GM19043 (cell line): ENCODE data around the gene FBXO34.

ENCODE experiments used
- ATAC-seq: cut with Tn5 transposase; IDR thresholded peaks from one replicate; pipeline ENCODE4 v1.9.1; 2021; ENCODE audit warnings: low read depth; ENCODE audit not compliant: unreplicated experiment

FBXO34 gene, protein sequence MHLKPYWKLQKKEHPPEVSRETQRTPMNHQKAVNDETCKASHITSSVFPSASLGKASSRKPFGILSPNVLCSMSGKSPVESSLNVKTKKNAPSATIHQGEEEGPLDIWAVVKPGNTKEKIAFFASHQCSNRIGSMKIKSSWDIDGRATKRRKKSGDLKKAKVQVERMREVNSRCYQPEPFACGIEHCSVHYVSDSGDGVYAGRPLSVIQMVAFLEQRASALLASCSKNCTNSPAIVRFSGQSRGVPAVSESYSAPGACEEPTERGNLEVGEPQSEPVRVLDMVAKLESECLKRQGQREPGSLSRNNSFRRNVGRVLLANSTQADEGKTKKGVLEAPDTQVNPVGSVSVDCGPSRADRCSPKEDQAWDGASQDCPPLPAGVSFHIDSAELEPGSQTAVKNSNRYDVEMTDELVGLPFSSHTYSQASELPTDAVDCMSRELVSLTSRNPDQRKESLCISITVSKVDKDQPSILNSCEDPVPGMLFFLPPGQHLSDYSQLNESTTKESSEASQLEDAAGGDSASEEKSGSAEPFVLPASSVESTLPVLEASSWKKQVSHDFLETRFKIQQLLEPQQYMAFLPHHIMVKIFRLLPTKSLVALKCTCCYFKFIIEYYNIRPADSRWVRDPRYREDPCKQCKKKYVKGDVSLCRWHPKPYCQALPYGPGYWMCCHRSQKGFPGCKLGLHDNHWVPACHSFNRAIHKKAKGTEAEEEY

DNA sequence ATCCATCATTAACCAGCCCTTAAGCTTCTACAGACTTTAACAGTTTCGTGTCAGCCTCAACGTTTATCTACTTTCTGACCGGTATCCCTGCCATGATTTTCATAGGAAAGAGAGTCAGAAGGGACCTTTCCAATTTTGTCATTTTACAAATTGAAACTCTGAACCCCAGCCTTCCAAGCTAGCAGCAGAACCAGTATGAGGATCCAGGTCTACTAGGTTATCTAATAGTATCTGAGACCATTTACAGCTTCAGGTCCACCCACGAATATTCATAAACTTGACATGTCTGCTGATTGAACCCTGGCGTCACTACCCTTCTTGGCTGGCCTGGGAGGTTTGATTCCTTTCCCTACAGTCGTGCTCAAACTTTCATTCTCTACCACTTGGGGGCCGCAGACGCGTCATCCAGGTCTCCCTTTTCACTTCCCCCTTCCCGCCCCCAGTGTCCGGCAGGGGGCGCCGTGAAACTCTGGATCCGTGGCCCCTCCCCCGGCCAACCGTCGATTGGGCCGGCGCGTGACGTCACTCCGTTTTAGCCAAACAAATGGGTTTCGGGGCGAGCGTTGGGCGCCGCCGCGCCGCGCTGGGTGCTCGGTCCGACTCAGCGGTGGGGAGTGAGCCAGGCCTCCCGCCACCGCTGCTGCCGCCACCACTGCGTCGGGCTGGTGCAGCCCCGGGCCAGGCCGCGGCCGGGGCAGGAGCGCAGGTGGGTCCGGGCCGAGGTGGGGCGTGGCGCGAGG lies at the start of gene FBXO34:
Gene FBXO34, plus strand, starts transcription at position 590 of the 740 bp plus-strand sequence. CDS start 78,970 bp downstream, outside the sequence.
- peak; percentile 81 for ATAC-seq

DNA sequence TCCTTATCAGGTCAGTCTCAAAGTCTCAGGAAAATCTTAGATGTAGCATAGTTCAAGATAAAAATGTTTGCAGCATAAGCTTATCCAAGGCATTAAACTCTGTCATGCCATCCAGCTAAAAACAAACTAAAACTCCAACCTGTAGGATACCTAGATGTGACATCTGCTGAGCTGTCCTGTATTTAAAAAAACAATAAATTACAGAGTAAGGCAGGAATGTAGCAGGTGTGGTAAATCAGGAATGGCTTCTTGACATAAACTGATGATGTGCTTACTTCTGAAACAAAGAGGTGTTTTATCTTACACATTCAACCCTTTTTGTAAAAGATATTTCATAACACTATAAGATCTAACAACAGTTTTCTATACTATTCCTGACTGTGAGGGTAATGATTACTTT lies 49.3 kb upstream of the FBXO34 start:
- ATAC-seq = no peak

DNA sequence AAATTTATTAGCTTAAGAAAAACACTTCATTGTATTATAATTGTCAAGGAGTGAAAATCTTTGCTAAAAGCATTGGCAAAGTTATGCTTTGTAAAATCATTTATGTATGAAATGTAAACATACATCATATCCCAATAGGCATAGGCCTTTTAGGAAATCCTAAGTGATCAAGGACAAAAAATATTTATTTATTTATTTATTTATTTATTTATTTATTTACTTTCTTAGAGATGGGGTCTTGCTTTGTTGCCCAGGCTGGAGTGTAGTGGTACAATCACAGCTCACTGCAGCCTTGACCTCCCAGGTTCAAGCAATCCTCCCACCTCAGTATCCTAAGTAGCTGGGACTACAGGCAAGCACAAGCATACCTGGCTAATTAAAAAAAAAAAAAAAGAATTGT lies 47.9 kb upstream of the FBXO34 start:
- no peak for ATAC-seq

DNA sequence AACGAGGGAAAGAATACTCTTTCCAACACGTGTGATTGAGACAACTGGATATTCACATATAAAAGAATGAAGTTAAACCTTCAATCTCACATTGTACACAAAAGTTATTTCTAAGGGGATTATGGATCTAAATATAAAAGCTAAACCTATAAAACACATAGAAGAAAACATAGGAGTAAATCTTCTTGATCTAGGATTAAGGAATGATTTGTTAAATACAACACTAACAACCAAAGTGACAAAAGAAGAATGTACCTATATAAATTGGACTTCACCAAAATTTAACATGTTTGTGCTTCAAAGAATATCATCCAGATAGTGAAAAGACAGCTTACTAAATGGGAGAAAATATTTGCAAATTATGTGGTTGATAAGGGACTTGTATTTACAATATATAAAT lies 43.0 kb upstream of the FBXO34 start:
- ATAC-seq = no peak

DNA sequence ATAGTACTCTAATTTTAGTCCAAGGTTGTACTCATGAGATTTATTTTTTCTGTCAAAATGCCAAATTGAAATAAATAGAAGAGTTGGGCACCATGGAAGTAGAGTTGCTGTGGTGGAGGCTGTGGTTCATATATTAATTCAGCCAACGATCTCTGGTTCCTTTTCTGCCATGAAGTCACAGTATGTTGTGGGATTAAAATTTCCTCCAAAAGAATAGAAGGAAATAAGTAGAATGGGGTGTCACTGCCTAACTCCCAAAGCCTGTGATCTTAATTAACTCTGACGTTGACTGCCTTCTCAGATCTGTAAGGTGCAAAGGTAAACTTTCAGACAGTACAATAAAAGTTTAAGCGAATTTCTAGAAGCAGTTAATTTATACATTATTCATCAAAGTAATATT lies 37.6 kb upstream of the FBXO34 start:
- ATAC-seq = no peak

DNA sequence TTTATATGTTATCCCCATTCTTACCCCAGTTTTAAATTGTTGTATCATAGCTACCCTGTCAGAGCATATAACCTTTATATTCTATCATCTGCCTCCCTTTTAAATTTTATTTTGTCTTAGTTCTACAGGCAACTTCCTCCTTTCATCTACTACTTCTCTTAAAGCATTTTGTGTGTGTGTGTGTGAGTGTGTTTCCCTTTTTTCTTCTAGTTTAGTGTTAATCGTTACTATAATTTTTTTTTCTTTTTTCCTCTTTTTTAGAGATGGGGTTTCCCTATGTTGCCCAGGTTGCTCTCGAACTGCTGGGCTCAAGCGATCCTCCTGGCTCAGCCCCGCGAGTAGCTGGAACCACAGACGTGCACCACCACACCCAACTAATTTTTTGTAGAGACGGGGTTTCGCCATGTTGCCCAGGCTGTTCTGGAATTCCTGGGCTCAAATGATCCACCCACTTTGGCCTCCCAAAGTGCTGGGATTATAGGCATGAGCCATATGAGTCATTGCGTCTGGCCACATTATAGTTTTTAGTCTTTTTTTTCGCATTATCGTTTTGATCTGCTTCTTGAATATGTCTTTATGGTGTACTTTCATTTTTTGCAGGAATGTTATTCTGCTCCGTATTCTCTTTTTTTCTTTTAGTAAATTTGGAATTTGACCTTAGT lies 33.1 kb upstream of the FBXO34 start:
- no peak for ATAC-seq

DNA sequence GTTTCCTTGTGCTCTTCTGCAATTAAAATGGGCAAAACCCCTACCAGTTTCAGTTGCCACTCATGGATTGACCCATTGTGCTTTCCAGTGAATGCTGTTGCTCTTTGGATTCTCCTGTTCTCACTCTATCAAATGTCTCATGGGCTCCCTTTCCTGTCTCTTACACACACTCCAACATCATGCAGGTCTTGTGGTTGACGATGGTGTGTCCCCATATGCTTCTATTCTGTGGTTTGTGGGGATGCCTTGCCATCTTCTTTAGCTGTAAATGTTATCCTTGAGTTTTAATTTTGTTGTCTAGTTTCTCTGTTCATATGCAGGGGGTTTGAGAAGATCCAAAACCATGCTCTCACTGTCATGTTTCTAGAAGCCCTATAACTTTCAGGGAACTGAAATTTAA lies 31.9 kb upstream of the FBXO34 start:
- no peak for ATAC-seq

DNA sequence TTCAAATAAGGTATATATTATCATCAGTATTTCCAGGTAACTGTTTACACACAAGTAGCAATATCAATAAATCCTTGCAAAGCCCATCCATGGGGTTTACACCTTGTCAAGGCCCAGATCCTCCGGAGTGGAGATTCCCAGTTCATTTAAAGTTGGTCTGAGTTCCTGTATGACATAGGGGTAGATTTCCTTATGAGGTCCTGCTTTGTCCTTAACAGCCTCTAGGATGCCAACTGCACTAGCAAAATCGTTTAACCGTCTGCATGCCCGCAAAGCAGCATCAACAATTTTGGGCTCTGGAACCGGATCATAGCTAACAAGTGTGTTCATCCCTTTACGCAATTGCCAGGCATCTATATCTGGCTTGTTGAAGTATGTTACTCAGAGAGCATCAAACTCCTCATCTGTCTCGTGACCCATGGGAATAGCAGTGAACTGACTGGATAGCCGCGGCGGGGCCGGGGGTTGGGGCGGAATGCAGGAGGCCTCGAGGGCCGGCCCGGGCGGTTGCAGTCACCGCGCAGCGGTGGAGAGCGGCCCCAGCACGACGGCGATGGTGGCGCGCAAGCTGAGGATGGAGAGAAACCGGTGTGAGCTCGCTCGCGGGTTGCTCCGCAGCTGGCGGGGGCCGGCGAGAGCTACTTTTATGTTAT lies 30.6 kb upstream of the FBXO34 start:
- ATAC-seq = no peak

DNA sequence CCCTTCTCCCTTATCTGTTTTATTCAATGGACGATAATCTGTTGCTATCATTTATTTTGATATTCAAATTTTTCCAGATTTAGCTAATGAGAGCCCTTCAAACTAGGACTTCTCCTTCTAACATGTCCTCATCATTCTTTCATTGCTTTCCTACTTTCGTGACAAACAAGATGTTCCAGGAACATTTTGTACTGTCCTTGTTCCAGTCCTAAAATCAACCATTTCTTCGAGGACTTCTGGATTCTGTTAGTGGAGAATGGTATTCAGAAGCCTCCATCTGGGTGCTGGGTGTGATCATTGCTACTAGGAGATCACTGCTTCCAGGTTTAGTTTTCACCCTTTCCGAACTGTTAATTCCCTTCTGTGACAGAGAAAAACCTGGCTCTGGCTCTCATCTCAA lies 29.5 kb upstream of the FBXO34 start:
- ATAC-seq = no peak

DNA sequence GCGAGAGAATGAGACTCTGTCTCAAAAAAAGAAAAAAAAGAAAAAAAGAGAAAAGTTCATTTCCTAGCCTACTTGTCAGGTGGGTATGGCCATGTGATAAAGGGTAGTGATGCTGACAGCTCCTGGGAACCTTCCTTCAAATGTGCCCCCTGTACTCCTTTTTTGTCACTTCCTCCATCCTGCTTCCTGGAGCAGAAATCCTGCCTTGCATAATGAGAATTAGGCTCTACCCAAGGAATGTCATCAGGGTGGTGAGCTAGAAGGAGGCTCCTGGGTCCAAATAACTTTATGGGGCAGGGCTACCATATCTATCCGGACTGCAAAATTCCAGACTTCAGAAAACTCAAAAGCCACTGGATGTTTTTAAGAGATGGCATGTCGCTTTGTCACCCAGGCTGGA lies 27.8 kb upstream of the FBXO34 start:
- no peak for ATAC-seq

DNA sequence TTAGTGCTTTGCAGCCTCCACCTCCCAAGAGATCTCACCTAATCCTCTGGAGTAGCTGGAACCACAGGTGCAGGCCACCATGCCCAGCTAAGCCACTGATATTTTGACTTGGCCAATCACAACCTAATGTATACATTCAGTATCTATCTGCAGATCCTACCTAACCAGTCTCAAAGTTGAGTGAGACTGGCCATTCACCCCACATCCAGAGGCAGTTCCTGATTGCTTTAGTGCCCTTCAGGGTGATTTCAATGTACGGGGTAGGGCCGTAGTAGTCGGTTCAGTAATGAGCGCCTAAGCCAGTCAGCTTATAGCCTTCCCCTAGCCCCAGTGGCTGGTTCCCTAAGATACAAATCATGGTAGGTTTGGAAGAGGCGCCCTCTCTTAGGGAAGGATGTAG lies 27.4 kb upstream of the FBXO34 start:
- no peak for ATAC-seq

DNA sequence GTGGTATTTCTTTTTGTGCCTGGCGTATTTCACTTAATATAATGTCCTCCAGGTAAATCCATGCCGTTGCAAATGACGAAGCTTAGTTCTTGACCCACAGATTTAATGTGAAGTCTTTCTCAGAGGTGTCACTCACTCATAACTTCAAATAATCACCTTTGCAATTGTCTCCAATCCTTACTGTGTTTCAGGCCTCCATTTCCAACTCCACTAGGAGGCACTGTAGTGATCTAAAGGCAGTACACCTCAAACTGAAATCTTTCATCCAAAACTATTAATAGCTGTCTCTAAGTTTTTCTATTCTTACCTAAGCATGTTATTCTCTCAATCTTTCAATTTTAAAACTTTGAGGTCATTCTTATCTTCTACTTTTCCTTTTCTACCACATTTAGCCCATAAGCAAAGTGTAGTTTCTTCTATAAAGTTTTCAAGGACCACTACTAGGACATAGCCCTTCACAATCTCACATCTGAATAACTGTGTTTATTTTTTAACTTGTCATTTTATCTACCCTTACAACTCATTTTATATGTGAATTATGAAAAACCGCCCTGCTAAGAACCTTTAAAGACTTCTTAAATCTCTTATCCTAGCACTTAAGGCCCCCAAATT lies 25.5 kb upstream of the FBXO34 start:
- ATAC-seq = no peak

DNA sequence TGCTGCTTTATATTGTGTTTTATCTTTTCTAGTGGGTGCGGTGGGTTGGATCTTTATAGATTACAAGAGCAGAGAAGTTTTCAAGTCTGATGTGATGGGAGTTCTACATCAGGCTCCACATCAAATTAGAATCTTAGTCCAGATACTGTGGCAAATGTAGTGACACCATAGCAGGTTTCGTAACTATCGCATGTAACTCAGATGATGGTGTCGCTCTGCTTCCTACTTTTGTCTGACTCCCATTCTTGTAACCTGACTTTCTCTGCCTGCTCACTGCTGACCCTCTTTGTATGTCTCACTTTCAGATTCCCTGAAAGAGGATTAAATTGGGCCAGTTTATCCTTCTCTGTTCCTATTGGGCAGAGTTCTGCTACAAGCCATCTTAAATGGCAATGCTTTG lies 22.8 kb upstream of the FBXO34 start:
- no peak for ATAC-seq

DNA sequence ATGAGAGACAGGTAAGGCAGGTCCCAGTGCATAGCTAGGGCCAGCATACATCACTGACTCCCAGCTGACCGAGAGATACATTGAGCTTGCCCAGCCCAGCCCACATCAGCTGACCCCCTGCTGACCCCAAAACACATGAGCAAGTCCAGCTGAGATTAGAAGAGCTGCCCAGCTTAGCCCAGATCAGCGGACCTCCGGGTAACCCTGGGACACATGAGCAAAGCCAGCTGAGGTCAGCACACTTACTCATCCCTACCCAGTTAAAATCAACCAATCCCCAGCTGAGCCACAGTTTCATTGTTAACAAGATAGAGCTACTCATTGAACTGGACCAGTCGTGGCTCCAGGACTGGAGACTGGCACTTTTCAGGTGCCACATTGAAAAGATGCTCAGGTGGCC lies 21.8 kb upstream of the FBXO34 start:
- no peak for ATAC-seq

DNA sequence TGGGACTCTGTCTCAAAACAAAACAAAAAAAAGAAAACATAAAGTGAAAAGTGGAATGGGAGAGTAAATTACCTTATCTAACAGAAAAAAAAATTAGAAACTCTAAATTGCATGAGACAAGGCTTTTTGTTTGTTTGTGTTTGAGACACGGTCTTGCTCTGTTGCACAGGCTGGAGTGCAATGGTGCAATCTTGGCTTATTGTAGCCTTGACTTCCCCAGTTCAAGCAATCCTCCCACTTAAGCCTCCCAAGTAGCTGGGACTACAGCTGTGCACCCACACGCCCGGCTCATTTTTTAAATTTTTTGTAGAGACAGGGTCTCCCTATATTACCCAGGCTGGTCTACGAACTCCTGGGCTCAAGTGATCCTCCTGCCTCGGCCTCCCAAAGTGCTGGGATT lies 17.9 kb upstream of the FBXO34 start:
- ATAC-seq = no peak

DNA sequence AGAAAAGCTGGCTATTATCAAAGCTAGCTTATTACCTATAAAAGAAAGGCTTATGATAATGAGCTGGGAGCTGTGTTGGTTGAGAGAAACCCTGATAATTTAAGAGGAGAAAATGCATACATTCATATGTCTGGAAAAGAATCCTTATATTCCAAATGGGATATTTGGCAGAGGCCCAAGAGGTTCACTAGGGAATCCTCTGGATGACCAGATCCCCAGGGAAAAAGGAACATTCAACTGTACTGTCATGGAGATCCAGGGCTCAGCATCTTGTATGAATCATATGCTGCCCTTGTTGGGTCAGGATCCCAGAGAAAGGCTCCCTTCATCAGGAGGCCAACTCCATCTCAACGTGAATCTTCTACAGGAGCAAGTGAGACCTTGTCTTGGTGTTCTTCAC lies 16.6 kb upstream of the FBXO34 start:
- ATAC-seq = no peak

DNA sequence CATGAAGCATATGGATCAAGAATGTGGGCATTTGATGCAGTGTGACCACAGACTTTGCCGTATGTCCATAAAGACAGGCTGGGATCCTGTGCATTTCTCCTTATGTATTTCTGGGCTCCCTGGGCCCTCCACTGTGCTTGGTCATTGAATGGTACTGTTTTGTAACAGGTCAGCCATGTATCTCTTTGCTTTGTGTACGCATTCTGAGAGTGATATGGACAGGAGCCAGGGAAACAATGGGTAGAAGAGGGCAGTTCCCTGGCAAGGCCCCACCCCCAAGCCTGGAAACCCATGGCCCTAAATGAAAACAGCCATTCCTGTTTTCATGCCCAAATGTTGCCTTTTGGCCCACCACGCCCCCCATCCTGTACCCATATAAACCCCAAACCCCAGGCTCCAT lies 15.2 kb upstream of the FBXO34 start:
- no peak for ATAC-seq

DNA sequence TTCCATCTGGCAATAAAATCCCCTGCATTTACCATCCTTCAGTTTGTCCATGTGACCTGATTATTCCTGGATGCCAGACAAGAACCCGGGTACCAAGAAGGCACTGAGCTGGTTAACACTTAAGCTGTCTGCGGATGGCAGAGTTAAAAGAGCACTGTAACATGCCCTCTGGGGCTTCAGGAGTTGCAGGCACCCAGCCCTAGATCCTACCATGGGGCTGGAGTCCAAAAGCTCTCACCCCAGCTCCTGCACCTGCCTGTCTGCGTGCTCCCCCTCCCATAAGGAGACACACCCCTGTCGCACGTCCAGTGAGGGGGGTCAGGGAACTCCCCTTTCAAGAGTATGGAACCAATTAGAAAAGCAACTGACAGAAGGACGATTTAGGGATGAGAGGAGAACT lies 14.6 kb upstream of the FBXO34 start:
- ATAC-seq = no peak

DNA sequence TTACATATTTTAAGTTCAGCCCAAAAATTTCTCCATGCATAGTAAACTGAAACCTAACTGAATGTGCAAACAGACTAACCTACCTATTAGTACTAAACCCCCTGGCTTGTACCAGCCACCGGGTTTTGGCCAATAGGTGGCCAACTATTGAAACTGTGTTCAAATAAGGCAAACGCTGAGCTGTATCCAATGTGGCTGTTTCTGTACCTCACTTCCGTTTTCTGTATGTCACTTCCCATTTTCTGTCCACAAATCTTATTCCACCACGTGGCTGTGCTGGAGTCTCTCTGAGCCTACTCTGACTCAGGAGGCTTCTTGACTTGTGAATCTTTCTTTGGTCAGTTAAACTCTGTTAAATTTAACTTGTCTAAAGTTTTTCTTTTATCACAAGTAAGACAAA lies 6.0 kb upstream of the FBXO34 start:
- ATAC-seq = no peak

DNA sequence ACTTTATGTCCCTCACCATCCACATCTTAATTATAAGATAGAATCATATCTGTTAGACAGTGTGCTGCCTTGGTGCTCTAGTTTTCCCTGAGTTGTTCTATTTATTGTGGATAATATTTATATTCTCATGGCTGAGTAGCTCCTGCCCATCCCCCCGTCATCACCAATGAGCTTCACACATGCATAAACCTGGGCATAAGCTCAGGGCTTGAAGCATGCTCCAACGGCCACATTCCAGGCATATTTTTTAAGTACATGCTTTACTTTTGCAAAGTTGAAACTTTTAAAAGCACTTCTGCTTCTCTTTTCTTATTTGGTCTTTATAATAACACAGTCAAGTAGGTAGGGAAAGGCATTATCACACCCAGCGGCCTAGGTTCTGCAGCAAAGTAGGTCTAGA lies 3.4 kb upstream of the FBXO34 start:
- ATAC-seq = no peak
